Trophoblast cell (in vitro differentiated cells and primary cell): ENCODE measurements around the gene MCM5.

Experiments
- DNase-seq, 2 donors: peaks; one replicate each; pipeline ENCODE4 v3.0.0-alpha.2; 2016
- H2AFZ ChIP-seq: 2 replicates; pipeline ENCODE4 v1.6.1; 2013; ENCODE audit warnings: low read length, moderate library complexity, mild to moderate bottlenecking; ENCODE audit not compliant: insufficient read depth, poor library complexity
- H2AK5ac ChIP-seq: 2 replicates; pipeline ENCODE4 v1.6.1; 2013; ENCODE audit warnings: mild to moderate bottlenecking, low read length
- H2BK120ac ChIP-seq: 2 replicates; pipeline ENCODE4 v1.6.1; 2013; ENCODE audit warnings: low read length, mild to moderate bottlenecking, moderate library complexity; ENCODE audit not compliant: insufficient read depth, poor library complexity
- H2BK12ac ChIP-seq: 2 replicates; pipeline ENCODE4 v1.6.1; 2013; ENCODE audit warnings: mild to moderate bottlenecking, low read length, moderate library complexity
- H2BK5ac ChIP-seq: 2 replicates; pipeline ENCODE4 v1.6.1; 2013; ENCODE audit warnings: low read length, low read depth, moderate library complexity, mild to moderate bottlenecking; ENCODE audit not compliant: poor library complexity
- H3K14ac ChIP-seq: 2 replicates; pipeline ENCODE4 v1.6.1; 2013; ENCODE audit warnings: mild to moderate bottlenecking, low read length
- H3K18ac ChIP-seq: 2 replicates; pipeline ENCODE4 v1.6.1; 2013; ENCODE audit warnings: mild to moderate bottlenecking, low read length
- H3K23ac ChIP-seq: 2 replicates; pipeline ENCODE4 v1.6.1; 2013; ENCODE audit warnings: low read length
- H3K27ac ChIP-seq: 2 replicates; pipeline ENCODE4 v1.5.1; 2013; ENCODE audit warnings: low read depth, mild to moderate bottlenecking, inconsistent platforms, low read length, moderate library complexity
- H3K27me3 ChIP-seq: 2 replicates; pipeline ENCODE4 v1.6.1; 2013; ENCODE audit warnings: inconsistent platforms, mild to moderate bottlenecking, low read length, moderate library complexity; ENCODE audit not compliant: insufficient read depth
- H3K36me3 ChIP-seq, 2 experiments: 1 replicate in 1 of 2; 2 replicates in 1 of 2; pipeline ENCODE4 v1.6.1; 2013; ENCODE audit warnings: low read length in 2 of 2, mild to moderate bottlenecking in 2 of 2, moderate library complexity in 1 of 2; ENCODE audit not compliant: insufficient read depth in 2 of 2, control insufficient read depth in 1 of 2
- H3K4ac ChIP-seq: 2 replicates; pipeline ENCODE4 v1.6.1; 2013; ENCODE audit warnings: low read depth, mild to moderate bottlenecking, low read length, moderate library complexity
- H3K4me1 ChIP-seq, 2 experiments: 1 replicate in 1 of 2; 2 replicates in 1 of 2; pipeline ENCODE4 v1.6.1; 2013; ENCODE audit warnings: low read length in 2 of 2, mild to moderate bottlenecking in 2 of 2, moderate library complexity in 1 of 2; ENCODE audit not compliant: insufficient read depth in 2 of 2, control insufficient read depth in 1 of 2
- H3K4me2 ChIP-seq: 2 replicates; pipeline ENCODE4 v1.6.1; 2013; ENCODE audit warnings: inconsistent platforms, mild to moderate bottlenecking, low read length, moderate library complexity
- H3K4me3 ChIP-seq: 2 replicates; pipeline ENCODE4 v1.5.1; 2013; ENCODE audit warnings: mild to moderate bottlenecking, low read depth, low read length, inconsistent platforms
- H3K79me1 ChIP-seq: one replicate; pipeline ENCODE4 v1.6.1; 2013; ENCODE audit warnings: low read length
- H3K79me2 ChIP-seq: 2 replicates; pipeline ENCODE4 v1.6.1; 2013; ENCODE audit warnings: low read length, mild to moderate bottlenecking; ENCODE audit not compliant: control insufficient read depth, insufficient read depth, poor library complexity
- H3K9ac ChIP-seq: 2 replicates; pipeline ENCODE4 v1.6.1; 2013; ENCODE audit warnings: mild to moderate bottlenecking, low read length
- H3K9me3 ChIP-seq: 2 replicates; pipeline ENCODE4 v1.6.1; 2013; ENCODE audit warnings: low read depth, mild to moderate bottlenecking, control low read depth, inconsistent platforms, low read length; ENCODE audit not compliant: insufficient read depth
- H4K12ac ChIP-seq: 2 replicates; pipeline ENCODE4 v1.6.1; 2013; ENCODE audit warnings: low read depth, mild to moderate bottlenecking, low read length, moderate library complexity
- H4K8ac ChIP-seq: 2 replicates; pipeline ENCODE4 v1.6.1; 2013; ENCODE audit warnings: low read depth, mild to moderate bottlenecking, low read length, moderate library complexity
- H4K91ac ChIP-seq: one replicate; pipeline ENCODE4 v1.6.1; 2013; ENCODE audit warnings: low read depth, mild to moderate bottlenecking, low read length, moderate library complexity
- WGBS: extraction: QIAGEN DNeasy Blood & Tissue Kit; methylation state at CpG from one replicate; pipeline ENCODE4 v1.1.7; 2013; ENCODE audit warnings: missing lambda C conversion rate; ENCODE audit not compliant: insufficient read length, insufficient coverage; ENCODE audit errors: extremely low coverage; 5-methylcytosine and 5-hydroxymethylcytosine counted together

The MCM5 gene

GRCh38 chr22:35422145-35422544 is 22.2 kb downstream of the MCM5 start:
- H2BK12ac ChIP-seq = no peak overlapping the region
- H3K79me1 ChIP-seq = no peaks in the 10 kb centered on the region
- no peak overlapping the region for H3K4me2 ChIP-seq
- no peak overlapping the region for H2BK5ac ChIP-seq
- peaks cover 74 to 86% of the 10 kb centered on the region in 2 experiments for H3K36me3 ChIP-seq
- peaks cover 3 to 5% of the 10 kb centered on the region in 2 experiments for H3K4me1 ChIP-seq
- H3K18ac ChIP-seq = no peak overlapping the region
- H4K8ac ChIP-seq = no peak overlapping the region
- no peak overlapping the region for H2BK120ac ChIP-seq
- no peaks in the 10 kb centered on the region for H3K27me3 ChIP-seq
- H2AK5ac ChIP-seq = no peak overlapping the region
- H3K27ac ChIP-seq = no peak overlapping the region
- no peak overlapping the region for H4K91ac ChIP-seq
- H3K9ac ChIP-seq = no peak overlapping the region
- H3K4ac ChIP-seq = no peak overlapping the region
- no peak for DNase-seq
- H3K79me2 ChIP-seq = no peaks in the 10 kb centered on the region
- H3K9me3 ChIP-seq = no peaks in the 10 kb centered on the region
- no peak overlapping the region for H4K12ac ChIP-seq
- no peak overlapping the region for H2AFZ ChIP-seq
- WGBS = no CpG with 5 or more reads among the region's 4 CpGs
- H3K4me3 ChIP-seq = no peak overlapping the region
- no peak overlapping the region for H3K14ac ChIP-seq
- H3K23ac ChIP-seq = no peak overlapping the region

GRCh38 chr22:35422936-35423335 is 23.0 kb downstream of the MCM5 start:
- no peak for DNase-seq
- Histone ChIP-seq H2BK5ac (no peak overlapping the region), H3K4me2 (no peak overlapping the region), H4K12ac (no peak overlapping the region), H3K4me1 (peaks cover 3 to 5% of the 10 kb centered on the region in 2 experiments), H3K23ac (no peak overlapping the region), H3K4ac (no peak overlapping the region), H3K9me3 (no peaks in the 10 kb centered on the region), H3K79me1 (no peaks in the 10 kb centered on the region), H2AFZ (no peak overlapping the region), H3K27ac (no peak overlapping the region), H4K8ac (no peak overlapping the region), H4K91ac (no peak overlapping the region), H3K18ac (no peak overlapping the region), H3K9ac (no peak overlapping the region), H3K36me3 (peaks cover 67 to 78% of the 10 kb centered on the region in 2 experiments), H3K4me3 (no peak overlapping the region), H3K79me2 (no peaks in the 10 kb centered on the region), H2BK120ac (no peak overlapping the region), H3K27me3 (no peaks in the 10 kb centered on the region), H2AK5ac (no peak overlapping the region), H2BK12ac (no peak overlapping the region), H3K14ac (no peak overlapping the region)
- no CpG with 5 or more reads among the region's 9 CpGs for WGBS

- no peak overlapping the region for H2AFZ ChIP-seq
- H3K9ac ChIP-seq = no peak overlapping the region
- no peak overlapping the region for H4K8ac ChIP-seq
- H3K23ac ChIP-seq = no peak overlapping the region
- no peak overlapping the region for H2BK12ac ChIP-seq
- H2BK120ac ChIP-seq = no peak overlapping the region
- no peaks in the 10 kb centered on the region for H3K79me2 ChIP-seq
- H3K18ac ChIP-seq = no peak overlapping the region
- no peak overlapping the region for H3K27ac ChIP-seq
- H3K36me3 ChIP-seq = peaks cover 61 to 73% of the 10 kb centered on the region in 2 experiments
- no CpG with 5 or more reads among the region's 26 CpGs for WGBS
- no peak overlapping the region for H2BK5ac ChIP-seq
- no peaks in the 10 kb centered on the region for H3K9me3 ChIP-seq
- H3K4me1 ChIP-seq = peaks cover 3 to 5% of the 10 kb centered on the region in 2 experiments
- no peak for DNase-seq
- no peak overlapping the region for H3K4me2 ChIP-seq
- no peak overlapping the region for H3K4ac ChIP-seq
- H4K12ac ChIP-seq = no peak overlapping the region
- H2AK5ac ChIP-seq = no peak overlapping the region
- H3K79me1 ChIP-seq = no peaks in the 10 kb centered on the region
- H3K14ac ChIP-seq = no peak overlapping the region
- H3K27me3 ChIP-seq = no peaks in the 10 kb centered on the region
- no peak overlapping the region for H4K91ac ChIP-seq
- H3K4me3 ChIP-seq = no peak overlapping the region
These were observed 24.1 kb downstream of the MCM5 start for GRCh38 chr22:35424081-35424480.

- Histone ChIP-seq H2BK5ac (no peak overlapping the region), H2AFZ (no peak overlapping the region), H3K27ac (no peak overlapping the region), H2BK12ac (no peak overlapping the region), H2AK5ac (no peak overlapping the region), H3K4me1 (peaks cover 3 to 5% of the 10 kb centered on the region in 2 experiments), H3K9ac (no peak overlapping the region), H3K18ac (no peak overlapping the region), H3K79me1 (no peaks in the 10 kb centered on the region), H4K91ac (no peak overlapping the region), H3K23ac (no peak overlapping the region), H3K14ac (no peak overlapping the region), H2BK120ac (no peak overlapping the region), H3K9me3 (no peaks in the 10 kb centered on the region), H3K79me2 (no peaks in the 10 kb centered on the region), H3K36me3 (peaks cover 54 to 66% of the 10 kb centered on the region in 2 experiments), H3K4ac (no peak overlapping the region), H3K4me2 (no peak overlapping the region), H3K4me3 (no peak overlapping the region), H4K8ac (no peak overlapping the region), H3K27me3 (no peaks in the 10 kb centered on the region), H4K12ac (no peak overlapping the region)
- WGBS = no CpG with 5 or more reads among the region's 7 CpGs
- no peak for DNase-seq
These were observed 24.8 kb downstream of the MCM5 start for GRCh38 chr22:35424761-35425160.
